HEK293T (cell line): ENCODE measurements around the gene GPR37.

ENCODE experiments used
- FOXK2 ChIP-seq: fragments of 450-650 bp; IDR thresholded peaks from 2 replicates; pipeline ENCODE4 v1.6.1; 2016; ENCODE audit warnings: mild to moderate bottlenecking
- FOXM1 ChIP-seq: fragments of 450-650 bp; IDR thresholded peaks from 2 replicates; pipeline ENCODE4 v1.6.1; 2017; ENCODE audit warnings: mild to moderate bottlenecking, borderline replicate concordance
- LEF1 ChIP-seq: fragments of 450-650 bp; IDR thresholded peaks from 2 replicates; pipeline ENCODE4 v1.6.1; 2017; ENCODE audit warnings: mild to moderate bottlenecking, borderline replicate concordance
- NFRKB ChIP-seq: fragments of 450-650 bp; IDR thresholded peaks from 2 replicates; pipeline ENCODE4 v1.6.1; 2016; ENCODE audit warnings: mild to moderate bottlenecking, moderate library complexity
- SUZ12 ChIP-seq: fragments of 450-650 bp; IDR thresholded peaks from 2 replicates; pipeline ENCODE4 v1.6.1; 2016; ENCODE audit warnings: mild to moderate bottlenecking

DNA sequence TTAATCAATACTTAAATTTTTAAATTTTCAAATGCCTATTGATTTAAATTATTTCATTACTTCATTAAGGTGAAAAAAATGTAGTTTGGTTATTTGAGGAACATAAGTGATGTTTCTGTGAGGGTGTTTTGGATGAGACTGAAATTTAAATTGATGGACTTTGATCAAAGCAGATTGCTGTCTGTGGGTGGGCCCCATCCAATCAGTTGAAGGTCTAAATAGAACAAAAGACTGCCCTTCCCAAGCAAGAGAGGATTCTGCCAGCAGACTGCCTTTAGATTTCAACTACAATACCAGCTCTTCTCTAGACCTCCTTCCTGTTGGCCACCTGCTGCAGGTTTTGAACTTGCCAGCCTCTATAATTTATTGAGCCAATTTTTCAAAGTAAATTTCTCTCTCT lies 14.5 kb upstream of the GPR37 start:
- TF ChIP-seq FOXM1 = no peak
- no peak for TF ChIP-seq FOXK2
- no peak for TF ChIP-seq NFRKB
- TF ChIP-seq SUZ12 = no peak
- no peak for TF ChIP-seq LEF1
